GM18870 (cell line): Measurements from ENCODE around the gene ENTHD1.
"Not testable (repeated sequence)": the region's sequence is repeated elsewhere in the genome, so short reads cannot be mapped to it uniquely, and the experiment has no call there.

Experiments used
- ATAC-seq: cut with Tn5 transposase; IDR thresholded peaks from one replicate; pipeline ENCODE4 v1.9.1; 2021; ENCODE audit warnings: moderate library complexity; ENCODE audit not compliant: unreplicated experiment

The ENTHD1 gene

DNA sequence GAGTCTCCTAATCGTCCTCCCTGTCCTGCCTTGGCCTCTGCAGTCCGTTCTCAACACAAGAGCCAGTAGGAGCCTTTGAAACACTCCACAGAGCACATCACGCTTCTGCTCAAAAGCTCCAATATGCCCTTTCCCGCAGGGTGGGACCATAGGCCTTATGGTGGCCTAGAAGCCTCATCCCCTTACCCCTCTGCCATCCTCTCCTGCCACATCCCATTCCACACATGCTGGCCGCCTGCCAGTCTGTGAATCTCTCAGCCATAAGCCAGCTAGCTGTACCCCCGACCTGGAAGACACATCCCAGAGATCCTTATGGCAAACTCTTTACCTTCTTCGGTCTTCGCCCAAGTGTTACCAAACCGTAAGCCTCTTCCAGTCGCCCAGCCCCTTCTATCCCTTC lies 157.8 kb downstream of the ENTHD1 start:
- no peak for ATAC-seq

DNA sequence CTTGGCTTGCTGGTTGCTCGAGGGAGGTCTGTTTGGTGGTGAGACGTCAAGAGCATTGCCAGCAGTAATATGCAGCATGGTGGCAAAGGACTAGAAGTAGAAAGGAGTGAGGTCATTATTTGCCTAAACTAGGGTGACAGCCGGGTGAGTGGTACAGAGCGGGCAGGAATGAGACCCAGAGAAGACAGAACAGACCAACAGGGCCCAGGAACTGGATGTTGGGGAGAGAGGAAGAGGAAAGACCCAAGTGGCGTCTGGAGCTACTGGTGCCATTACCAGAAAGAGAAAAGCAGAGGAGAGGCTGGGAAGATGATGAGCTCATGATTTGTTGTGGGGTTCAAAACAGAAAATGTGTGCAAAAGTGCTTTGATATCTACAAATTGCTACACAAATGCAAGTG lies 158.7 kb downstream of the ENTHD1 start:
- ATAC-seq: no peak

DNA sequence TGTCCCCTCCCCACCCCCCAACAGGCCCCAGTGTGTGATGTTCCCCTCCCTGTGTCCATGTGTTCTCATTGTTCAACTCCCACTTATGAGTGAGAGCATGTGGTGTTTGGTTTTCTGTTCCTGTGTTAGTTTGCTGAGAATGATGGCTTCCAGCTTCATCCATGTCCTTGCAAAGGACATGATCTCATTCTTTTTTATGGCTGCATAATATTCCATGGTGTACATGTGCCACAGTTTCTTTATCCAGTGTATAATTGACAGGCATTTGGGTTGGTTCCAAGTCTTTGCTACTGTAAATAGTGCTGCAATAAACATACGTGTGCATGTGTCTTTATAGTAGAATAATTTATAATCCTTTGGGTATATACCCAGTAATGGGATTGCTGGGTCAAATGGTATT lies 159.5 kb downstream of the ENTHD1 start:
- not testable (repeated sequence) for ATAC-seq

DNA sequence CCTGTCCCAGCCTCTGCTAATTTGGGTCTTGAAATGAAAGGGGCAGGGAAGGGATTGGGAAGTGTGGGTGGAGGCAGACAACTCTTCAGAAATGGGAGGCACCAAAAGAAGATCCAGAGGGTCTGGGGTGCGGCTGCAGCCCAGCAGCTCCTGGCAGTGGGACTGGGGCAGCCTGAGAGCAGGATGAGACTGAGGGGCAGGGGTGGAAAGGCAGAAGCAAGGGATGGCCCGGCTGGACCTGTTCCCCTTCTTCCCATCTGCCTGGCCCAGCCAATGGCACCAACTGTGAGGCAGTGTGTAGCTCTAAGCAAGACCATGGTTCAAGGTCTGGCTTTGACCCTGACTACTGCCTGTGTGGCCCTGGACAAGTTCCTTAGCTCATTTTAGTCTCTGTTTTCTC lies 160.4 kb downstream of the ENTHD1 start:
- no peak for ATAC-seq

DNA sequence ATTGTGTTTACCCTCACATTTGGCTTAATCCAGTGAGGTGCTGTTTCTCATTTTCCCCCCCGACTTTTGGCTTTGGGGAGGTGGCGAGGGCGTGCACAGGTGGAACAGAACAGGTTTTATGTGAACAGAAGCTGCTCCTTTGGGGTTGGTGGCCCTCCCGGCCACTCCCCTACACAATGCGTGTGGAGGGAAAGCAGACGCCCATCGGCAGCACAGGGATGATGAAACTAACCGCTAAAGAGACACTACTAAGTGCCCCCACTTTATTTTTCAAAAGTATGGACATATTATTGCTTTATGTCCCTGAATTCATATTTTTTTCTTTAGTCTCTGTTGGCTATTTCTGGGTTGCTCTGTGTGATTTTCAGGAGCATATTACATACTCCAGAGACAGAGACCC lies 160.9 kb downstream of the ENTHD1 start:
- no peak for ATAC-seq

DNA sequence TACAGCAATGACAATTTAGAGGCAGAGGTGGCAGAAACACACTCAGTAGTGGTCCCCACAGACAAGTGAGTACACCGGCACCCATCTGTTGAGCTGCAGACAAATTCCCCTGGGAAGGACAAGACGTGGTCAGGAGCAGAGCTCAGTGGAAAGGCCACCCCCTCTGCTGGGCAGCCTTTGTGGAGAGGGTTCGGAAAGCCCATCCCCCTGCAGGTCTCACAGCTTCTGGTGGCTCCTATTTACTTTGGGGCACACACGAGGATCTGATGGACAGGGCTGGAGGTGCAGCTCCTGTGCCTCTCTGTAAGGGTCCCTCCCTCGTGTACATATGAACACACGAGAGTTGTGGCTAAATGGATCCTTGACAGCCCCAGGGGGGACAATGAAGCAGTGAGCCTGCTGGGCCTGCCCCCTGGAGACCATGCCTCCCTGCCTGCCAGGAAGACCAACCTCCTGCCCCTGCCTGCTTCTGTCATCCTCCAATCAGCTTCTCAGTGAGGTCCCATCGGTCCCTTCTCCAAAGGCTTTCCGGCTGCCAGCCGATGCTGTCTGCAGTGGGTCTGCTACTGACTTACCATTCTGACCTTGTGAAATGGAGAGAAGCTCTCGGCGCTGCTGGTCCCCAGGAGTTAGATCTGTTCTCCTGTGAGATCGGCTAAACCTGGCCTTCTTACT lies 161.5 kb downstream of the ENTHD1 start:
- ATAC-seq: no peak

DNA sequence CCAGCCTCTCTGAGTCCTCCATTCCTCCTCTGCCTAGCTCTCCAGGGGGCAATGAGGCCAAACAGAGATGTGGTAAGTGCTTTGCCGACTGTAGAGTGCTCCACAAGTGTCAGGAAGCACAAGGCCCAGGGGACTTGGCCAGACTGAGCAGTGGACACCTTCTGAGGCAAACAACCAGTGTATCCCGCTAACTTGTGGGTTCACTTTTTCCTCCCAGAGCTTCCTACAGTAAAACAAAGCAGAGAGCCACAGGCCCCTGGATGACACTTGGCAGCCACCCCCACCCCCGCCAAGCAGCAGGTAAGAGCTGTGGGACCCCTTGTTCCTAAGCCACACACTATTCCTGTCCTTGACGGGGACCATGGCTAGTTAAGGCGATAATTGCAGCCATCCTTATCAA lies 162.1 kb downstream of the ENTHD1 start:
- no peak for ATAC-seq

DNA sequence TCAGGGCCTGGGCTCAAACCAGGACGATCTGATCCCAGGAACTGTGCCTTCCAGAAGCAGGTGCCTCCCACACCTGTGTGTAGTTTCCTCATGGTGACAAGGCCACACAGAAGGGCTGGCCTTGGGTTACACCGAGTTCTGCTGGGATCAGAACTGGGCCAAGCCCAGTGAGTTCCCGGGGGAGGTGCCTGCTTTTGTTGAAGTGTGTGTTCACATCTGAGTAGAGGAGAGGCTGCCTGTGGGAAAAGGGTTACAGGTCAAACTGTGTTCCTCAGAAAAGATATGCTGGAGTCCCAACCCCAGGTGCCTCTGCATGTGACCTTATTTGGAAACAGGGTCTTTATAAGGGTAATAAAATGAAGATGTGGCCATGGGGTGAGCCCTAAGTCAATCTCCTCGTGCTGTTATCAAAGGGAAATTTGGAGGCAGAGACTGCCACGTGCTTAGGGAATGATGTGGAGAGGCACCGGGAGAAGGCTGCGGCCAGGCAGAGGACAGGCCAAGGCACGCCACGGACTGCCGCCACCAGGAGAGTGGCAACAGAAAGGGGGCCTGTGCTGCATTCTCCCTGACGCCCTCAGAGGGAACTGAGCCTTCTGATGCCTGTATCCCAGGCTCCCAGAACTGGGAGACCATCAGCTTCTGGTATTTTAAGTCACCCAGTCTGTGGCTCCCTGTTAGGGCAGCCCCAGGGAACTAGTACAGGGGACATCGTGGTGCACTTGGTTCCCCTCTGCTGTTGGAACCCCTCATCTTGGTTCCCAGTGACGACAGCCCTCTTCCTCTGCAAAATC lies 164.2 kb downstream of the ENTHD1 start:
- no peak for ATAC-seq

DNA sequence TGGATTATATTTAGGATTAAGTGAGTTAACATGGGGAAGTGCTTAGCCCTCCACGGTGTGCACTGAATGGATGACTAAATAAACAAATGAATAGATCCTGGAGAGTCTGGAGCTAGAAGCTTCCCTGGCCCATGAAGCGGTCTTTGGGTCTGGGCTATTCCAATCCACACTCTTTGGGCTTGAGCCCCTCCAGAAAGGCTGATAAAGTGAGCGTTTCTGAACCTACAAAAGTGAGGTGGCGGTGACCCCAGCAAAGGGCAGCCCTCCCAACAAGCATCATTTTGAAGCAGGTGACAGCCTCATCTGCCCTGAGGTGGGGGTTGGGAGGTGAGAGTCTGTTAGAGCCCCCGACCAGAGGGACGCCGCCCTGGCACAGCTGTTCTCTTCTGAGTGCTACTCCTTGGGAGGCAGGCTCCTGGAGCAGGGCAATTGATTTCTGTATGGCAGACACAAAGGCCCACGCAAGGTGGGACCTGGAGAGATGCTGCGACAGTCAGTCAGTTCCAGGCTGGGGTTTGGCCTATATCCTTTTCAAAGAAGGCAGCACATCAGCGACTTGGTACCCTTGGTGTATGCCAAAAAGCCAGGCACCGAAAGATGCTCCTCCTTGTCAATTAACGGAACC lies 165.2 kb downstream of the ENTHD1 start:
- no peak for ATAC-seq

DNA sequence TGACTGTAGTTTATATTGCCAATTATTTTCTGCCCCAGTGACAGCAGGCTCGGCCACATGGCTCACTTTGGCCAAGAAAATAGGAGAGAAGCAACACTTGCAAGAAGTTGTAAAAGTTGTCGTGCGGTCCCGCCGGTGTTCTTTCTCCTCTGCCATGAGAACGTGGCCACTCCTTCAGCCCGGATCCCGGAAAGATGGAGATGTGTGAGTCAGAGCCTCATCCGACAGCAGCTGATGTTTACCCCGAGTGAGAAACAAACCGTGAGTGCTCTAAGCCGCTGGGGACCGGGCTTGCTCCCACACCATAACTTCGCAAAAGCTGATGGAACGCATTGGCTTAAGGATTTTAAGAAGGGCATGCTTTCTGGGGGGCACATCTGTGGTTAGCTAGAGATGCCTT lies 166.0 kb downstream of the ENTHD1 start:
- no peak for ATAC-seq

DNA sequence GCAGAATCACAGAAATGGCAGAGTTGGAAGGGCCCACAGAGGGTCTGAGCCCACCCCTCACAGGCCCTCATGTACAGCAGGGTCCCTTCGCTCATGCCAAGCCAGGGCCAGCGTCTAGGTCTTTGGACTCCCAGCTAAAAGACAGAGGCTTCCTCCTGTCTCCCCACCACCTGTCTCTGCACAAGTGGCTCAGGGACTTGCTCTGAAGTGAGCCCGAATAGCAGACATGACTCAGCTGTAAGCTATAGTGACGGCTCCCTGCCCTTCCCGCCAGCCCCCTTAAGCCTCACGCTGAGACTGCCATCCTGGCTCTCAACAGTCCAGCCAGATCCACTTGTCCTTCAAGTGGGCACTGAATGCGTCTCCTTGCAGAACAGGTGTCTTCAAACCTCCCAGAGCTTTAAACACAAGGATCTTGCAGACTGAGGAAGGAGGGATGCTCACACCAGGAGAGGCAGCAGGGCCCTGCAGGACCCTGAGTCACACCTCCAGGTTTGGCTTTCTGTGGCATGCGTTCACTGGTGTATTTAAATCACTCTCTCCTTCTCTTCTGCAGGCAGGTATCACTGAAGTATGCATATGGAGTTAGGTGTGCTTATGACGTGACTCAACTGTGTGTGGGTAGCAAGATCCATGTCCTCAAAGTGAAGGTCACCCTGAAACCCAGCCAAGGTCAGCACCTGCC lies 168.1 kb downstream of the ENTHD1 start:
- no peak for ATAC-seq

DNA sequence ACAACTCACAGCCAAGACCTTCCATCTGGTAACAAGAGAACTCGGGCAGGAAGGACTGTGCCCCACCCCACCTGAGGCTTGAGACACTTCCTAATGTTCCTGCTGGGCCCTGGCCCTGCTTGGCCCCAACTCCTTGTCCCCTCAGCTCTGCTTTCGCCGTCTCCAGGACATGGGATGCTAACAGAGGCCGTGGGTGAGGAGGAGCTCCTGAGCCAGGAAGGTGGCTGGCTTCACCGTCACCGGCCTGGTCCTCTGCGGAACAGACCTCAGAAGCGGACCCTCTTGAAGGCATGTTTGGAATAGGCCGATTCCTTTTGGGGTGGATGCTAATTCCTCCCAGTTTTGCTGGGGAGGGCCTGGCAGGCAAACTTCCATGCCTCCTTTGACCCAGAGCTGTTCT lies 168.7 kb downstream of the ENTHD1 start:
- ATAC-seq: no peak

DNA sequence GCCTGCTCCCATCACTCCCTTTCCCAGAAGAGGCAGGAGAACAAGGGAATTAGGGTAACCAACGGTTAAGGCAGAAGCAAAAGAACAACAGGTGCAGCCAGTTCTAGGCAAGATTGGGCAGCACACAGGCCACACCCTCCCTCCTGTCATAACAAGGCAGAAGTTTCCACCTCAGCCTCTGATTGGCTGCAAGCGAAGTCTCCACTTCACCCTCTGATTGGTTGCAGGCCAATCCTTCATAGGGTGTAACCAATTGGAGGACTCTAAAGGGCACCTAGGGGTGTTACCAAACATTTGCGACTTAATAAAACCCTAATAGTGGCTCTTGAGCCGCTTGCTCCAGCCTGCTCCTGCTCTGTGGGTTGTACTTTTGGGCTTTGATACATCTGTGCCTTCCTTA lies 169.2 kb downstream of the ENTHD1 start:
- ATAC-seq: no peak

DNA sequence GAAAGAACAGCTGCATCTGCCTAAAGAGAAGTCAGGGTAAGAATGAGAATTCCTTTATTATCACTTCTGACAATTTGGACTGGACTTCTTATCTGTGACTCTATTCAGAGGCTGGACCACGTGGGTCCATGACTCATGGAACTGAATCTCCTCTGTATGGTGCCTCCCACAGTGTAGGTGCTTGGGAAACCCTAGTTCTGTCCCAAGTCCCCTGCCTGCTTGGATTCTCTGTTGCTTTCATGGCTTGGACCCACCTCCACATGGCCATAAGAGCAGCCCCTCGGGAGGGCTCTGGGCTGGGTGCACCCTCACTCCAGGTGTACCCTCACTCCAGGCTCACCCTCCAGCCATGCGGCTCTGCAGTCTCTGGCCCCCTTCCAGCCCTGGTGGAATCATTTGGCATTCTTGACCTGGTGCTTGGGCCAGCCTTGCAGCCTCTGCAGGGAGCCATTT lies 169.6 kb downstream of the ENTHD1 start:
- no peak for ATAC-seq

DNA sequence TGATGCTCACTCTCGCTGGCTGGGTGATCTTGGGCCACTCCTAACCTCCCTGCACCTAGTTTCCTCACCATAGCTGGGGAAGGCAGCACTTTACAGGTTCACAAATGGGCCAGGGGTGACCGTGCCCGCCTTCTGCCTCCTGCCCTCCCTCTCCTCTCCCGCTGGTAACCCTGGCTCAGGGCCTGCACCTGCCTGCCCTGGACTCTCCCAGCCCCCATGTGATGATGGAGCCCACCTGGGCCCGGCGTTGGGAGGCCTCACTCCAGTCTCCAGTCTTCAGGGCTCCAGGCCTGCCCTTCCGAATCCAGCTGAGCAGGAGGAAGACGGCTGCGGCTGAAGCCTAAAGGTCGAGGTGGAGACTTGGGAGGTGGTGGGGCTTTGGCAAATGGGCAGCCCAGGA lies 170.1 kb downstream of the ENTHD1 start:
- ATAC-seq: no peak

DNA sequence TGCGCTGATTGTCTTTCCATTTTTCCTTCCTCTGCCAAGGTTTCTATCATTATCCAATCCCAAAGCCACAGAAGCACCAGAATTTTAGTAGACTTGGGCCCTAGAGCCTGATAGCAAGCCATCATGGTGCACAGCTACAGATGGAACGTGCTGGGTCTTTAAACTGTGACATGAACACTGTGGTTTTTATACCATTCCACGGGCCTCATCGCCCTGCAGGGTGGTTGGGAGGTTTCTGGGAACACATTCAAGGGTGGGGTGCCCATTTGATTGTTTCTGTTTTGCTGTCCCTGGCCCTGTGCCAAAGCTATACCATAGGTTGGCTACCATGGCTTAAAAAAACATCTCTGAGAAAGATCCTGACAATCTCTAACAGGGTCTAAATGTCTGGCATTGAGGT lies 171.1 kb downstream of the ENTHD1 start:
- ATAC-seq: no peak

DNA sequence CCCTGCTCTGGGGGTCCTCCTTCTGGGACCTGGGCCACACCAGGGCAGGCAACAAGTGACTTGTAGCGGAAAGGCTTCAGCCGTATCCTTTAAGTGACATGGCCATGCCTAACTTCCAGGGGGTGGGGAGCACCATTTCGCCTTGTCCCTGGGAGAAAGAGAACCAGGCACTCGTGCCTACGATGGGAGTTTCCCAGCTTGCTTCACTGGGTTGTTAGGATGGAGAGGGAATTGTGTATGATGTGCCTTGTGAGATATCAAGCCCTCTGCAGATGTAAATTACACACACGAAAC lies 171.6 kb downstream of the ENTHD1 start:
- no peak for ATAC-seq

DNA sequence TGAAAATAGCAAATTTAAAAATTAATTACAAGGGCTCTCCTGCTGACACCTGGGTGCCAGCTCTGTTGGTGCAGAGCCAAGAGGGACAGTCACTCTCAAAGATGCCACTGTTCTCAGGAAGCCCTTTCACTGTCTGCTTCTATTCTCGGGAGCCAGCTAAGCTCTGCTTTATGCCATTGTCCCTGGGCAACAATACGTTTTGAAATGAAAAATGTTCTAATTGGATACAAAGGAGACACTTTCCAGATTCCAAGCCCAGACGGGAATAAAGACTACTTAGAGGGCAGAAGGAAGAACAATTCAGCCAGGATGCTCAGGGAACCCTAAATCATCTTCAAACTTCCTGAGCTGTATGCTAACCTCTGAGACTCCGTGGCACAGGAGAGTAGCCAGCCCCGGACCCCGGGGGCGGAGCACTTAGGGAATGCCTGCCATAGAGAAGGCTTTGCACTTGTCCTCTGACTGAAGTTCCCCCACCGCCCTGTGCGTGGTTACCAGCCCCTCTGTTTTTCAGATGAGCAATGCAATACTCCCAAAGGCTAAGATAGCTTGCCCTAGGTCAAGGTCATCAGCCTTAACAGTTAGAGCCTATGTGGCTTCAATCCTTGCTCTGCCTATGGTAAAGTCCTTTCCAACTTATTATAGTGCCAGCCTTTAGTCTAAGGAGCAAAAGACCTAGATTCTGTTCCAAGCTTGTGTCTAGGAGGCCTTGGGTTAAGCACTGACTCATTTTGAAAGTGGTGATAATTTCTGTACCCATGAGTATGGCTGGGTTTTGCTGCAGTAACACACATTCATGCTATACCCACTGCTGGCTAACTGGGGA lies 172.1 kb downstream of the ENTHD1 start:
- ATAC-seq: no peak

DNA sequence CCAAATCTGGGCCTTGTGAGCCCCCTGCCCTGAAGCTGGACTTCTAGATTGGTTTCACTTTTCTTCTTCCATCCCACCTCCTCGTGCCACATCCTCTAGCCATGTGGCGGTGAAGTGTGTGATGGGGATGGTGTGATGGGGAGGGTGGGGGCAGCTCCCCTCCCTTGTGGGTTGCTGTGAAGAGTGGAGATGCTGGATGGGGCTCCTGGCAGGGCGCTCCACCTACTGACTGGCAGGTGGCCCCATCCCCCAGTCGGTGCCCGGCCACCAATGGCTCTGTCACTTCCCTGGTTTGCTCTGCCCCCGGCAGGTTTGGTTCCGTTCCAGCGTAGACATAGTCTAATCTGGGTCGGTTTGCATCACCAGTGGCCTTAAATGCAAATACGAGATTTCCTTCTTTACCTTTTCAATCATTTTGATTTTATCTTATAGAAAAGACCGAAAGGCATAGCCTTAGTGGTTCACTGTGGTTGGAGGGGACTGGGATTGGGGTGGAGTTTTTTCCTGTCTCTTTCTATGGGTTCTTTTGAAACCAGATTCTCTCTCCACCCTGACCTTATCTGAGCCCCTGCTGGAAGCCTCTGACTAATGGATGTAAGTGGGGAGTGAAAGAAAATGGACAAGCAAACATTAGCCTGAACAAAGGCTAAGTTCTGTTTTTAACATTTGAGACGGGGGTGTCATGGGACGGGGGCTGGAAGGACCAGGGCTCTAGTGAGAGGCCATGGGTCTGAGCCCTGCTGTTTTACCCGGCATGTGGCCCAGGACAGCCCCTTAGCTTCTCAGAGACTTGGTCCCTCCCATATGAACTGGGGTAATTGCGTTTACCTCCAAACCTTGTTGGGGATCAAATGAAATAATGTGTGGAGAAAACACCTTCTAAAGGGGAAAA lies 173.8 kb downstream of the ENTHD1 start:
- no peak for ATAC-seq

DNA sequence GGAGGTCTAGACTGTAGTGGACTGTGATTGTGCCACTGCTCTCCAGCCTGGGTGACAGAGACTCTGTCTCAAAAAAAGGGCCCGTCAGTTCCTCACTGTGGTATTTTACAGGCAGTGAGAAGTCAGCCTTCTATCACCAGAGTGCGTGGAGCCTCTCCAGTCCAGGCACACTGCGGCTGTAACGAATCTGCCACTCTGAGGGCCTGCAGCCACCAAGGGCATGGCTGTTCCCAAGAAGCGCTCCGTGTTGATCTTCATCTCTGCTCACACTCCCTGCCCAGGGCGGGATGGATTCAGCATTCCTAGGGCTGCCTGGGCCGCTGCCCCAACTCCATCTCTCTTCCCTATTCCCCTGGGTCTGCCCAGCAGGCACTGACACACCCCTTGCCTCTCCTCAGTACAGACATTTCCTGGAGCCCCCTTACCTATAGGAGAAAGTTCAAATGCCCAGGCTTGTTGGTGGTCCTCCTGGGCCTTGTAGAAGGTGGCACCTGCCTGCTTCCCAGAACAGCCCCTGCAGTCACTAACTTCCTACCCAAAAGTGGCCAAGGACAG lies 174.6 kb downstream of the ENTHD1 start:
- ATAC-seq: no peak
